Measurements from ENCODE around the gene TNFAIP3.

DNA sequence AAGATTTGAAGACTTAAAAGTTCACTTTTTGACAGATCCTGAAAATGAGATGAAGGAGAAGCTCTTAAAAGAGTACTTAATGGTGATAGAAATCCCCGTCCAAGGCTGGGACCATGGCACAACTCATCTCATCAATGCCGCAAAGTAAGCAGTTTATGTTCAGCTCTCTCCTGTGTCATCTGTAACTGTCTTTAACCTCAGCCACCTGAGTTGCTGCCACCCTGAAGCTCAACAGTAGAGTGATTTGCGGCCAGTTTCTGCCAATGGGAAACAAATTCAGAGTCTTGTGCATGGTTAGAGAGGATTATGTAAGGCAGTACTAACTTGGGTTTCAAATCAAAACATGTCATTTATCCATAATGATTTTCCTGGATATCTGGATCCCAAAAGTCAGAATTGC is 10.1 kb downstream of the TNFAIP3 start:
- TF ChIP-seq, protein P1, sequence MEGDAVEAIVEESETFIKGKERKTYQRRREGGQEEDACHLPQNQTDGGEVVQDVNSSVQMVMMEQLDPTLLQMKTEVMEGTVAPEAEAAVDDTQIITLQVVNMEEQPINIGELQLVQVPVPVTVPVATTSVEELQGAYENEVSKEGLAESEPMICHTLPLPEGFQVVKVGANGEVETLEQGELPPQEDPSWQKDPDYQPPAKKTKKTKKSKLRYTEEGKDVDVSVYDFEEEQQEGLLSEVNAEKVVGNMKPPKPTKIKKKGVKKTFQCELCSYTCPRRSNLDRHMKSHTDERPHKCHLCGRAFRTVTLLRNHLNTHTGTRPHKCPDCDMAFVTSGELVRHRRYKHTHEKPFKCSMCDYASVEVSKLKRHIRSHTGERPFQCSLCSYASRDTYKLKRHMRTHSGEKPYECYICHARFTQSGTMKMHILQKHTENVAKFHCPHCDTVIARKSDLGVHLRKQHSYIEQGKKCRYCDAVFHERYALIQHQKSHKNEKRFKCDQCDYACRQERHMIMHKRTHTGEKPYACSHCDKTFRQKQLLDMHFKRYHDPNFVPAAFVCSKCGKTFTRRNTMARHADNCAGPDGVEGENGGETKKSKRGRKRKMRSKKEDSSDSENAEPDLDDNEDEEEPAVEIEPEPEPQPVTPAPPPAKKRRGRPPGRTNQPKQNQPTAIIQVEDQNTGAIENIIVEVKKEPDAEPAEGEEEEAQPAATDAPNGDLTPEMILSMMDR (IDR thresholded peaks at IDR 0.05): no peak
- TF ChIP-seq EZH2 (IDR thresholded peaks at IDR 0.05; ENCODE audit: borderline replicate concordance, insufficient read depth, low read depth, low read length, poor library complexity, severe bottlenecking): no peak
